Dermis microvascular lymphatic vessel endothelial cell (primary cell): ENCODE results near the gene LRSAM1. TPM values are rescaled to one million over a fixed set of nuclear protein-coding genes. Genes with fewer than 3 reads are reported as not detected.

Experiments
- DNase-seq, 2 donors: peaks; one replicate each; pipeline versions ENCODE4 v3.0.0 to v3.0.0-alpha.2; 2010; ENCODE audit warnings: low read depth in 2 of 2
- total RNA-seq: library from RNA; depleted of rRNA; stranded (reverse); fragments of >200 nt; gene quantifications from 2 replicates; pipeline ENCODE4 v1.2.1, GENCODE V29; 2014

Gene LRSAM1
- total RNA-seq, 1 donor from 2014 or later = 8.6 TPM

- DNase-seq = no peak
Measured at GRCh38 chr9:127424676-127424999, 26.7 kb upstream of the LRSAM1 start.

- DNase-seq = no peak
Measured at GRCh38 chr9:127426756-127427155, 24.6 kb upstream of the LRSAM1 start.

- no peak for DNase-seq
Measured at GRCh38 chr9:127428348-127428747, 23.0 kb upstream of the LRSAM1 start.

GRCh38 chr9:127430415-127430814 is 20.9 kb upstream of the LRSAM1 start:
- DNase-seq = no peak

GRCh38 chr9:127437497-127438264 is 13.6 kb upstream of the LRSAM1 start:
- DNase-seq = no peak

- no peak for DNase-seq
Measured at GRCh38 chr9:127438394-127438793, 12.9 kb upstream of the LRSAM1 start.

- DNase-seq = no peak
Measured at GRCh38 chr9:127444283-127444920, 6.9 kb upstream of the LRSAM1 start.

- DNase-seq = no peak
Measured at GRCh38 chr9:127444921-127445850, 6.1 kb upstream of the LRSAM1 start.

- DNase-seq = no peak
Measured at GRCh38 chr9:127445851-127446712, 5.2 kb upstream of the LRSAM1 start.

- no peak for DNase-seq
Measured at GRCh38 chr9:127446713-127447415, 4.4 kb upstream of the LRSAM1 start.

GRCh38 chr9:127447416-127448111 is 3.7 kb upstream of the LRSAM1 start:
- DNase-seq = no peak

- DNase-seq = no peak
Measured at GRCh38 chr9:127448112-127448805, 3.1 kb upstream of the LRSAM1 start.

- no peak for DNase-seq
Measured at GRCh38 chr9:127449332-127449966, 1.9 kb upstream of the LRSAM1 start.

GRCh38 chr9:127450243-127450760 is 1.0 kb upstream of the LRSAM1 start:
- DNase-seq = peak in 1 of 2 donors; percentile 19

GRCh38 chr9:127451608-127451857 is 223 bp downstream of the LRSAM1 start:
- DNase-seq = no peak

- DNase-seq = peak in 1 of 2 donors; percentile 45
Measured at GRCh38 chr9:127451858-127452656, 747 bp downstream of the LRSAM1 start.

- DNase-seq = no peak
Measured at GRCh38 chr9:127452691-127453090, 1.4 kb downstream of the LRSAM1 start.
